GM18870 (cell line): ENCODE results near the gene GFM1.
A peak's percentile ranks its signal among the peaks of the same experiment; 100 is the strongest.

Experiments
- ATAC-seq: cut with Tn5 transposase; IDR thresholded peaks from one replicate; pipeline ENCODE4 v1.9.1; 2021; ENCODE audit warnings: moderate library complexity; ENCODE audit not compliant: unreplicated experiment

The GFM1 gene

GRCh38 chr3:158723991-158724390 lies 79.7 kb downstream of the GFM1 start:
- ATAC-seq, result no peak

- ATAC-seq, result no peak
Observed at GRCh38 chr3:158725348-158726011, 81.2 kb downstream of the GFM1 start.

- peak; percentile 67 for ATAC-seq
Observed at GRCh38 chr3:158727206-158728060, 83.1 kb downstream of the GFM1 start.

- peak; percentile 6 for ATAC-seq
Observed at GRCh38 chr3:158728061-158728377, 83.7 kb downstream of the GFM1 start.

- ATAC-seq, result no peak
Observed at GRCh38 chr3:158728851-158729250, 84.5 kb downstream of the GFM1 start.

- no peak for ATAC-seq
Observed at GRCh38 chr3:158731486-158731885, 87.2 kb downstream of the GFM1 start.

- ATAC-seq, result peak; percentile 40
Observed at GRCh38 chr3:158731938-158732855, 87.9 kb downstream of the GFM1 start, which contains the start of gene RARRES1. Gene RARRES1 (minus strand): TSS chr3:158732457. CDS start chr3:158732415, 42 bp downstream.

- ATAC-seq, result no peak
Observed at GRCh38 chr3:158732856-158733200, 88.5 kb downstream of the GFM1 start.

- ATAC-seq, result no peak
Observed at GRCh38 chr3:158733656-158734055, 89.3 kb downstream of the GFM1 start.

GRCh38 chr3:158735296-158736033 lies 91.1 kb downstream of the GFM1 start:
- ATAC-seq, result no peak

GRCh38 chr3:158737410-158737809 lies 93.1 kb downstream of the GFM1 start:
- no peak for ATAC-seq

- ATAC-seq, result no peak
Observed at GRCh38 chr3:158737976-158738615, 93.8 kb downstream of the GFM1 start.

GRCh38 chr3:158738653-158739052 lies 94.3 kb downstream of the GFM1 start:
- ATAC-seq, result no peak

GRCh38 chr3:158739078-158739477 lies 94.8 kb downstream of the GFM1 start:
- no peak for ATAC-seq

- no peak for ATAC-seq
Observed at GRCh38 chr3:158739661-158740060, 95.3 kb downstream of the GFM1 start.
